ENCODE data around the gene SORL1-AS1.

SORL1-AS1 gene

DNA sequence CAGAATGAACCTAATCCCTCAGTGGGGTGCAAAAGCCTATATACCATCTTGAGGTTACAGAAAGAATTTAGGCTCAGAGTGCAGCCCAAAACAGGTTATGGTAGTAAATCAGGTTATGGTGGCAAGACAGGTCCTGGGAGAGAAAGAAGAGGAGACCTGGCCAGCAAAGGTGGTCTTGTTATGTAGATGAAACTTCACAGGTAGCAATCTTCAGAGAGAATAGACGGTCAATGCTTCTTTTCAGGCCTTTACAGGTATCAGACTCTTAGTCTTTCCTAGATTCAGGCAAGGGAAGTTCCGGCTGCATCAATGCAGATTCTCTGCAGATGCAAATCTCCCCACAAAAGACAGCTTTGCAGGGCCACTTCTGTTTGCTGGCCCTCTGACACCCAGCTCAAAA lies 46.5 kb downstream of the SORL1-AS1 start:
- intact Hi-C loops (cut with DNase I; ENCODE audit: low total_unique reads), result no loop called here
- TF ChIP-seq, protein P1, sequence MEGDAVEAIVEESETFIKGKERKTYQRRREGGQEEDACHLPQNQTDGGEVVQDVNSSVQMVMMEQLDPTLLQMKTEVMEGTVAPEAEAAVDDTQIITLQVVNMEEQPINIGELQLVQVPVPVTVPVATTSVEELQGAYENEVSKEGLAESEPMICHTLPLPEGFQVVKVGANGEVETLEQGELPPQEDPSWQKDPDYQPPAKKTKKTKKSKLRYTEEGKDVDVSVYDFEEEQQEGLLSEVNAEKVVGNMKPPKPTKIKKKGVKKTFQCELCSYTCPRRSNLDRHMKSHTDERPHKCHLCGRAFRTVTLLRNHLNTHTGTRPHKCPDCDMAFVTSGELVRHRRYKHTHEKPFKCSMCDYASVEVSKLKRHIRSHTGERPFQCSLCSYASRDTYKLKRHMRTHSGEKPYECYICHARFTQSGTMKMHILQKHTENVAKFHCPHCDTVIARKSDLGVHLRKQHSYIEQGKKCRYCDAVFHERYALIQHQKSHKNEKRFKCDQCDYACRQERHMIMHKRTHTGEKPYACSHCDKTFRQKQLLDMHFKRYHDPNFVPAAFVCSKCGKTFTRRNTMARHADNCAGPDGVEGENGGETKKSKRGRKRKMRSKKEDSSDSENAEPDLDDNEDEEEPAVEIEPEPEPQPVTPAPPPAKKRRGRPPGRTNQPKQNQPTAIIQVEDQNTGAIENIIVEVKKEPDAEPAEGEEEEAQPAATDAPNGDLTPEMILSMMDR (IDR thresholded peaks at IDR 0.05), result no peak
- TF ChIP-seq POLR2A (IDR thresholded peaks at IDR 0.05), result no peak
- WGBS, 2 donors, result 90 to 97% methylated on average over 2 of the region's 2 CpGs

DNA sequence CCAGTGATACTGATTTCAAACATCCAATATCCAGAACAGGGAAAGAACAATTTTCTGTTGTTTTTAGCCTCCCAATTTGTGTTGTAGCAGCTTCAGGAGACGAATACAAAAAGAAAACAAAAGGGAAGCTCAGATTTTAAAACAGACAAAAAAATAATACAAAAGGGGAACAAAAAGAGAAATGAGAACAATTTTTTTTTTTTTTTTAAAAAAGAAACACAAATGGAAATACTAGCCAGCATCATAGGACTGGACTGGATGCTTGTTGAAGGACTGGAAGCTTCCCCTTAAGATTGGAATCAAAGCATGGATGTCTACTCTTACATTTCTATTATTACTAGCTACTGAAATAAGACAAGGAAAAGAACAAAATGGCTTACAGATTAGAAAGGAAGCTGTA lies 47.1 kb downstream of the SORL1-AS1 start:
- intact Hi-C loops (cut with DNase I; ENCODE audit: low total_unique reads), result no loop called here
- TF ChIP-seq POLR2A (IDR thresholded peaks at IDR 0.05), result no peak
- TF ChIP-seq, protein P1 (IDR thresholded peaks at IDR 0.05), result no peak
- H3K4me3 ChIP-seq (ENCODE audit: low read depth, poor library complexity, severe bottlenecking), result no peak overlapping the region
- no peak for DNase-seq (ENCODE audit: low spot score in 2 of 2)
- WGBS, 2 donors, result 83 to 87% methylated on average over 1 of the region's 1 CpG

More for the DNA sequence above, 46.5 kb downstream of the SORL1-AS1 start:
- H3K4me3 ChIP-seq (ENCODE audit: low read depth, poor library complexity, severe bottlenecking), result no peak overlapping the region
- DNase-seq (ENCODE audit: low spot score in 2 of 2), result no peak

- no peak for DNase-seq (ENCODE audit: low spot score in 2 of 2)
- intact Hi-C loops (cut with DNase I; ENCODE audit: low total_unique reads), result no loop called here
- 90 to 91% methylated on average over 4 of the region's 4 CpGs for WGBS, 2 donors
- H3K4me3 ChIP-seq (ENCODE audit: low read depth, poor library complexity, severe bottlenecking), result no peak overlapping the region
- TF ChIP-seq POLR2A (IDR thresholded peaks at IDR 0.05), result no peak
- TF ChIP-seq, protein P1 (IDR thresholded peaks at IDR 0.05), result no peak
Observed at GRCh38 chr11:121394785-121395184, 58.0 kb downstream of the SORL1-AS1 start.

- no peak for DNase-seq (ENCODE audit: low spot score in 2 of 2)
- intact Hi-C loops (cut with DNase I; ENCODE audit: low total_unique reads), result no loop called here
- H3K4me3 ChIP-seq (ENCODE audit: low read depth, poor library complexity, severe bottlenecking), result no peak overlapping the region
- TF ChIP-seq POLR2A (IDR thresholded peaks at IDR 0.05), result no peak
- TF ChIP-seq, protein P1 (IDR thresholded peaks at IDR 0.05), result no peak
- 91 to 93% methylated on average over 4 of the region's 4 CpGs for WGBS, 2 donors
Observed at GRCh38 chr11:121393855-121394254, 58.9 kb downstream of the SORL1-AS1 start.

- intact Hi-C loops (cut with DNase I; ENCODE audit: low total_unique reads), result no loop called here
- WGBS, 2 donors, result 39 to 45% methylated on average over 7 of the region's 7 CpGs
- DNase-seq (ENCODE audit: low spot score in 2 of 2), result peak in 1 of 2 donors; percentile 59
- TF ChIP-seq POLR2A (IDR thresholded peaks at IDR 0.05), result no peak
- TF ChIP-seq, protein P1 (IDR thresholded peaks at IDR 0.05), result no peak
- H3K4me3 ChIP-seq (ENCODE audit: low read depth, poor library complexity, severe bottlenecking), result no peak overlapping the region
Observed at GRCh38 chr11:121391914-121392313, 60.9 kb downstream of the SORL1-AS1 start.

DNA sequence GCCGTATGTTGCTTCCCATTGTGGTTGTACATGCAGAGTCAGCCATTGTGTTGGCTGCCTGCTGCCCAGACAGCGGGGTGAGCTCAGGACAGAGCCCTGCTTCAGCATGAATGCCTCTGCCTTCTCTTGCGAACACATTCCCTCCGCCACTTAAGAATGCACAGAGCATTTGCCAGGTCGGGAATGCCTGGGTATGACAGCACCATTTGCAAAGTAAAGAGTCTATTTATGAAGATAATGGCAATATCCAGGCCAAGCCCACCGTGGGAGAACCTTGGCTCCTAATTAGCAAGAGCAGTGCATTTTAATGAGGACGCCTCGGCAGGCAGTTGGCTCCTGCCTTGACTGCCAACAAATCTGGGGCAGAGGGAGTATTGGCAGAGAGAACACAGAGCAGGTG lies 63.1 kb downstream of the SORL1-AS1 start:
- no peak overlapping the region for H3K4me3 ChIP-seq (ENCODE audit: low read depth, poor library complexity, severe bottlenecking)
- intact Hi-C loops (cut with DNase I; ENCODE audit: low total_unique reads), result no loop called here
- WGBS, 2 donors, result 24 to 27% methylated on average over 8 of the region's 8 CpGs
- no peak for TF ChIP-seq POLR2A (IDR thresholded peaks at IDR 0.05)
- TF ChIP-seq, protein P1 (IDR thresholded peaks at IDR 0.05), result no peak
- DNase-seq (ENCODE audit: low spot score in 2 of 2), result no peak

Measured in lower leg skin (tissue), 4 donors.